GM19239 (cell line): Measurements from ENCODE around the gene PSMG3.
"Not testable (repeated sequence)": the region's sequence is repeated elsewhere in the genome, so short reads cannot be mapped to it uniquely, and the experiment has no call there.

Experiments used
- DNase-seq: peaks from one replicate; pipeline ENCODE4 v3.0.0; 2011; ENCODE audit warnings: low spot score; ENCODE audit not compliant: insufficient read length
- FAIRE-seq: peaks from 2 replicates; lab custom pipeline; 2011; peaks lifted over from hg19 to GRCh38; lab: Jason Lieb, UNC

PSMG3 gene

GRCh38 chr7:1583241-1583930, 13.6 kb upstream of the PSMG3 start:
- not testable (repeated sequence) for DNase-seq, FAIRE-seq

DNA sequence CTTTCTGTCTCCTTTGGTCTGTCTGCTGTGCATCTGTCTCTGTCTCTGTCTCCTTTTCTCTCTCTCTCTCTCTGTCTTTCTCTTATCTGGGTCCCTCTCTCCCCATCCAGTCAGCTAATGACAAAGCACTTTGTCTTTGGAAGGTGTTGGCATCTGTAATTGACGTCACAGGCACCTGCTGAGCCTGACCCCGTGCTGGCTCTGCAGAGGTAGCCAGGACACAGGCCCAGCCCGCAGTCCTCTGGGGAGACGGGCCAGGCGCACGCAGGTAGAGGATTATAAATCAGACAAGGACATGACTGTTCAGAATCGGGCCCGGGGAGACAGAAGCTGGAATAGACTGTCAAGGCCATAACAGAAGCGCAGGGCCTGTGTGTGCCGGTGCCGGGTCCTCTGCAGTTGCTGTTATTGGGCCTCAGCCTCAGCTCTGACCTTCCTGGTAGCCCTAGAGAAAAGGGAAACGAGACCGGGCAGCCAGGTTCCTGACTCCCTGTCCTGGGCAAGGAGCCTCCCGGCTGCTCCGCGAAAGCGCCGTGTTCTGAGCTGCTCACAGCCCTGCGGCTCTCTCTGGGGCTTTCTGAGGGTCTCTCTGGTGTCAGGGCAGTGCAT, 10.7 kb upstream of the PSMG3 start:
- FAIRE-seq = no peak
- DNase-seq = no peak

GRCh38 chr7:1579481-1580421, 9.9 kb upstream of the PSMG3 start:
- FAIRE-seq (peak; percentile 84), DNase-seq (peak; percentile 78)

GRCh38 chr7:1578513-1578912, 8.7 kb upstream of the PSMG3 start:
- FAIRE-seq = no peak
- no peak for DNase-seq

DNA sequence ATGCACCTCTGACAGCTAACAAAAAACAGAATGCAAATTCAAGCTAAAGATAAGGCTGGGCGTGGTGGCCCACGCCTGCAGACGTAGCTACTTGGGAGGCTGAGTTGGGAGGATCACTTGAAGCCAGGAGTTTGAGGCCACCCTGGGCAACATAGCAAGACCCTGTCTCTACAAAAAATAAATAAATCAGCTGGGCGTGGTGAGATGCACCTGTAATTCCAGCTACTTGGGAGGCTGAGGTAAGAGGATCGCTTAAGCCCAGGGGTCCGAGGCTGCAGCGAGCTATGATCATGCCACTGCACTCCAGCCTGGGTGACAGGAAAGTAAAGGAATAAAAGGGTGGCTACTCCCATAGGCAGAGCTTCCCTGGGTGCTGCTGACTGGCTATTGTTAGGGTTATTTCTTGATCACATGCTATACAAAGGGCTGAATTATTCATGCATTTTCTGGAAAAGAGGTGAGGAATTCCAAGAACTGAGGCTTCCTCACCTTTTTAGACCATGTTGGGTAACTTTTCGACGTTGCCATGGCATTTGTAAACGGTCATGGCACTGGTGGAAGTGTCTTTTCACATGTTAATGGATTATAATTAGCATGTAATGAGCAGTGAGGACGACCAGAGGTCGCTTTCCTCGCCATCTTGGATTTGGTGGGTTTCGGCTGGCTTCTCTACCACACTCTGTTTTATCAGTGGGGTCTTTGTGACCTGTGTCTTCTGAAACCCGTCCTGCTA, 6.9 kb upstream of the PSMG3 start:
- FAIRE-seq (no peak), DNase-seq (no peak)

- DNase-seq (no peak), FAIRE-seq (no peak)
Observed at GRCh38 chr7:1575809-1576208, 6.0 kb upstream of the PSMG3 start.

GRCh38 chr7:1572111-1572822, 2.4 kb upstream of the PSMG3 start:
- DNase-seq = no peak
- no peak for FAIRE-seq

- no peak for FAIRE-seq
- DNase-seq = no peak
Observed at GRCh38 chr7:1569440-1569832, 396 bp downstream of the PSMG3 start.

DNA sequence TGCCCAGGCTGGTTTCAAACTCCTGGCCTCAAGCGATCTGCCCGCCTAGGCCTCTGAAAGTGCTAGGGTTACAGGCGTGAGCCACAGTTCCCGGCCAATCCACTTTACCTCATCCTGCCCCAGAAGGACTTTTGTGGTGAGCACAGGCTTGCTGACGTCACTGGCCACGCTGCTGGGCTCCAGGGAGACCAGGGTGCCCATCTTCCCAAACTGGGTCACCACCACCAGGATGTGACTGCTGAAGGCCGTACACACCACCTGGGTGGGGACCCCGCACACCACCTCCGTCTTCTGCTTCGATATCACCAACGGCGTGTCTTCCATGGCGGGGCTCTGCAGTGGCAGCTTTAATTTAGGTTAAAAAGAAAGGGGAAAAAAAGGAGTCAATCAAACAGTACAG, 816 bp downstream of the PSMG3 start:
- DNase-seq = no peak
- FAIRE-seq = no peak

GRCh38 chr7:1567896-1568510, 1.8 kb downstream of the PSMG3 start:
- FAIRE-seq (no peak), DNase-seq (no peak)

GRCh38 chr7:1567049-1567771, 2.6 kb downstream of the PSMG3 start:
- FAIRE-seq (no peak), DNase-seq (no peak)

DNA sequence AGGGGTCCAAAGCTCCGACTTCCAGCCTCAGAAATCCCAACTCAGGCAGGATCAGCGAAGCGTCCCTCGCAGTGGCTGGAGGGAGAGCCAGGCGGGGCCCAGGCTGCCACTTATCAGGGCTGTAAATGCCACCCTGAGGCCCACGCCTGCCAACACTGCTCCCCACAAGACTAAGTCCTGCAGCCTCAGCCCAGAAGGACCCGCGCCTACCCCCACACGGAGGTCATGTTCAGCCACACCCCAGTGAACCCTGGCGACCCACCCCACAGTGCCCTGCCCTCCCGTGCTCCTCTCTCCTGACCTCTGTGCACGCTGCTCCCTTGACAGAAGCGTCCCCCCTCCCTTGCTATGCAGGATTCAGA, 3.2 kb downstream of the PSMG3 start:
- no peak for FAIRE-seq

DNA sequence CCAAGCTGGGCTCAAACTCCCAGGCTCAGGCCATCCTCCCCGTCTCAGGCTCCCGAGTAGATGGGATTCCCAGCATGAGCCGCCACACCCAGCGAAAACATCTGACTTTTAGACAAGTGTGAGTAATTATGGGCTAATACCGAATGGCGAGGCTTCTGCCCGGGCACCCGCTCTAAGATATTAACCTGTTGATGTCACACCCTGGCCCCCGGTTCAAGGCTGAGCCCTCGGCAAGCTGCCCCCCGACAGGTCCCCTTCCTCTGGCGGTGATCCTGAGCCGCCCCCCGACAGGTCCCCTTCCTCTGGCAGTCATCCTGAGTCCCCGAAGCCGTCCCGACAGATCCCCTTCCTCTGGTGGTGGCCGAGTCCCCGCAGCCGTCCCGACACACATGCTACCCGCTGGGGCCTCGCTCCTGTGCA, 5.2 kb downstream of the PSMG3 start:
- FAIRE-seq (no peak), DNase-seq (no peak)

More for the DNA sequence above, 3.2 kb downstream of the PSMG3 start:
- DNase-seq = no peak

- no peak for DNase-seq
- no peak for FAIRE-seq
Observed at GRCh38 chr7:1563981-1564602, 5.7 kb downstream of the PSMG3 start.

GRCh38 chr7:1562597-1563051, 7.2 kb downstream of the PSMG3 start:
- DNase-seq (no peak), FAIRE-seq (no peak)

GRCh38 chr7:1562116-1562515, 7.7 kb downstream of the PSMG3 start:
- no peak for DNase-seq
- no peak for FAIRE-seq

- DNase-seq (no peak), FAIRE-seq (no peak)
Observed at GRCh38 chr7:1561036-1561940, 8.5 kb downstream of the PSMG3 start.
